HL-60/S4 (cell line): ENCODE results near the gene PCGF3.
"Not testable (repeated sequence)": the region's sequence is repeated elsewhere in the genome, so short reads cannot be mapped to it uniquely, and the experiment has no call there.

Source experiments
- in situ Hi-C: fragments of 300-500 bp; cut with MboI; formaldehyde crosslinking; loops from 2 replicates; pipeline ENCODE4 v1.14.3; 2022; ENCODE audit warnings: low sequenced_read_pairs

PCGF3 gene

GRCh38 chr4:780255-780654 lies 74.6 kb downstream of the PCGF3 start:
- in situ Hi-C loops, result not testable (repeated sequence)

- in situ Hi-C loops, result no loop called here
These were observed 75.3 kb downstream of the PCGF3 start for GRCh38 chr4:780716-781492.

- in situ Hi-C loops, result no loop called here
These were observed 76.0 kb downstream of the PCGF3 start for GRCh38 chr4:781493-782216.

GRCh38 chr4:784401-785331 lies 79.0 kb downstream of the PCGF3 start:
- in situ Hi-C loops, result no loop called here

- in situ Hi-C loops, result no loop called here
These were observed 79.9 kb downstream of the PCGF3 start for GRCh38 chr4:785332-786073.

GRCh38 chr4:786074-786741 lies 80.6 kb downstream of the PCGF3 start:
- in situ Hi-C loops, result no loop called here

- in situ Hi-C loops, result no loop called here
These were observed 81.2 kb downstream of the PCGF3 start for GRCh38 chr4:786861-787300.

- in situ Hi-C loops, result no loop called here
These were observed 81.9 kb downstream of the PCGF3 start for GRCh38 chr4:787561-787981.

GRCh38 chr4:788006-788635 lies 82.5 kb downstream of the PCGF3 start:
- in situ Hi-C loops, result no loop called here

- in situ Hi-C loops, result no loop called here
These were observed 83.1 kb downstream of the PCGF3 start for GRCh38 chr4:788636-789297.

GRCh38 chr4:789571-790465 lies 84.2 kb downstream of the PCGF3 start:
- in situ Hi-C loops, result no loop called here

GRCh38 chr4:790466-790820 lies 84.8 kb downstream of the PCGF3 start:
- in situ Hi-C loops, result no loop called here

- in situ Hi-C loops, result no loop called here
These were observed 85.7 kb downstream of the PCGF3 start for GRCh38 chr4:791252-791897.

GRCh38 chr4:791898-792625 lies 86.4 kb downstream of the PCGF3 start:
- in situ Hi-C loops, result no loop called here

- in situ Hi-C loops, result no loop called here
These were observed 87.0 kb downstream of the PCGF3 start for GRCh38 chr4:792626-793092.

- in situ Hi-C loops, result no loop called here
These were observed 87.6 kb downstream of the PCGF3 start for GRCh38 chr4:793093-793861.
